HCT116 (cell line): Measurements from ENCODE around the gene ENTPD6. TPM values are rescaled to one million over a fixed set of nuclear protein-coding genes. Genes with fewer than 3 reads are reported as not detected.

Experiments
- ATAC-seq: fragments of 200-7000 bp; cut with Tn5 transposase; 2 replicates; pipeline ENCODE4 v1.9.1; 2020; ENCODE audit warnings: mild to moderate bottlenecking, moderate library complexity
- BruUV-seq: library from RNA; stranded (reverse); fragments of 400-500 nt; replicated peaks from 2 replicates; lab custom pipeline; 2021; lab: Mats Ljungman, UMichigan
- CTCF ChIA-PET: fragments of 300-600 bp; sonication (Branson Sonifier 250); formaldehyde crosslinking; loops from one replicate; lab custom pipeline; 2021; ENCODE audit warnings: antibody characterized with exemption; lab: Charles Lee
- POLR2A ChIA-PET: fragments of 300-600, 350-600 bp; sonication (Branson Sonifier 250); formaldehyde crosslinking; loops from one replicate; lab custom pipeline; 2021; ENCODE audit warnings: antibody characterized with exemption; lab: Charles Lee
- RAD21 ChIA-PET, 2 experiments: fragments of 300-600 bp; sonication (Branson Sonifier 250); formaldehyde crosslinking; loops; one replicate each; lab custom pipeline; 2023; ENCODE audit warnings: low total read pairs in 2 of 2; ENCODE audit not compliant: uncharacterized antibody in 2 of 2, unreplicated experiment in 2 of 2, low non-redundant PET in 1 of 2; lab: Charles Lee
- DNase-seq: peaks from one replicate; pipeline ENCODE4 v3.0.0-alpha.2; 2010; ENCODE audit warnings: low read depth, low spot score
- H2AFZ ChIP-seq: fragments of 200-600 bp; shearing (Covaris generic), sonication (generic); 2 replicates; pipeline ENCODE4 v1.6.1; 2017; ENCODE audit warnings: low read depth, mixed run types, mixed read lengths, antibody characterized with exemption, low read length; ENCODE audit not compliant: poor library complexity, severe bottlenecking
- H3K27ac ChIP-seq: 2 replicates; pipeline ENCODE4 v1.5.1; 2012; ENCODE audit warnings: low read depth, low read length
- H3K27me3 ChIP-seq: fragments of 200-600 bp; sonication (generic); 2 replicates; pipeline ENCODE4 v1.6.1; 2016; ENCODE audit warnings: mixed run types, low read length, mixed read lengths; ENCODE audit not compliant: insufficient read depth
- H3K36me3 ChIP-seq, 2 experiments: fragments of 200-500 bp in 1 of 2; fragments of 200-600 bp in 1 of 2; sonication (Bioruptor generic) in 1 of 2; sonication (generic) in 1 of 2; 2 replicates each; pipeline versions ENCODE4 v1.5.1 to v1.6.1; 2014 to 2016; ENCODE audit warnings: low read length in 2 of 2, inconsistent platforms in 1 of 2, mixed read lengths in 1 of 2, mixed run types in 1 of 2; ENCODE audit not compliant: insufficient read depth in 2 of 2, control insufficient read depth in 1 of 2
- H3K4me1 ChIP-seq, 2 experiments: fragments of 200-600 bp in 1 of 2; sonication (generic) in 1 of 2; 2 replicates each; pipeline versions ENCODE4 v1.5.1 to v1.6.1; 2012 to 2017; ENCODE audit warnings: low read length in 2 of 2, inconsistent platforms in 1 of 2, mild to moderate bottlenecking in 1 of 2, mixed read lengths in 1 of 2, mixed run types in 1 of 2, moderate library complexity in 1 of 2; ENCODE audit not compliant: insufficient read depth in 2 of 2, control insufficient read depth in 1 of 2
- H3K4me2 ChIP-seq: fragments of 200-600 bp; sonication (generic); 2 replicates; pipeline ENCODE4 v1.6.1; 2017; ENCODE audit warnings: mixed run types, low read length, mixed read lengths
- H3K4me3 ChIP-seq, 2 experiments: fragments of 200-600 bp in 1 of 2; sonication (generic) in 1 of 2; replicated peaks in 1 of 2; 2 replicates each; pipeline ENCODE4 v1.5.1; 2011 to 2016; ENCODE audit warnings: low read length in 2 of 2, control low read depth in 1 of 2, low read depth in 1 of 2, mild to moderate bottlenecking in 1 of 2, mixed read lengths in 1 of 2, mixed run types in 1 of 2
- H3K79me2 ChIP-seq: fragments of 200-600 bp; sonication (generic); 2 replicates; pipeline ENCODE4 v1.6.1; 2017; ENCODE audit warnings: mild to moderate bottlenecking, mixed run types, low read length, moderate library complexity, mixed read lengths; ENCODE audit not compliant: insufficient read depth
- H3K9ac ChIP-seq: fragments of 200-600 bp; sonication (generic); 2 replicates; pipeline ENCODE4 v1.6.1; 2016; ENCODE audit warnings: low read length, mixed read lengths
- H3K9me2 ChIP-seq: fragments of 200-600 bp; sonication (generic), shearing (Covaris generic); 2 replicates; pipeline ENCODE4 v1.6.1; 2017; ENCODE audit warnings: mixed run types, mild to moderate bottlenecking, moderate library complexity; ENCODE audit not compliant: insufficient read depth
- H3K9me3 ChIP-seq, 2 experiments: fragments of 200-500 bp in 1 of 2; fragments of 200-600 bp in 1 of 2; sonication (Bioruptor generic) in 1 of 2; sonication (generic) in 1 of 2; 2 replicates each; pipeline ENCODE4 v1.6.1; 2014 to 2017; ENCODE audit warnings: low read length in 2 of 2, mixed read lengths in 2 of 2, inconsistent platforms in 1 of 2, low read depth in 1 of 2, mild to moderate bottlenecking in 1 of 2, mixed run types in 1 of 2, moderate library complexity in 1 of 2; ENCODE audit not compliant: control insufficient read depth in 1 of 2, insufficient read depth in 1 of 2
- H4K20me1 ChIP-seq: fragments of 200-600 bp; sonication (generic), shearing (Covaris generic); 2 replicates; pipeline ENCODE4 v1.6.1; 2017; ENCODE audit warnings: mixed run types, mild to moderate bottlenecking, moderate library complexity; ENCODE audit not compliant: insufficient read depth
- CEBPB ChIP-seq: IDR thresholded peaks from 2 replicates; pipeline ENCODE4 v1.6.1; 2012; ENCODE audit warnings: low read depth
- CTCF ChIP-seq, 3 experiments: fragments of 200-600 bp in 1 of 3; sonication (generic) in 1 of 3; IDR thresholded peaks in 2 of 3; conservative IDR thresholded peaks in 1 of 3; 2 replicates each; pipeline ENCODE4 v1.5.1; 2012 to 2017; ENCODE audit warnings: low read depth in 2 of 3, low read length in 2 of 3, antibody characterized with exemption in 1 of 3, borderline replicate concordance in 1 of 3, control low read depth in 1 of 3, mild to moderate bottlenecking in 1 of 3, mixed read lengths in 1 of 3, mixed run types in 1 of 3, moderate library complexity in 1 of 3; ENCODE audit not compliant: insufficient read depth in 1 of 3
- EGR1 ChIP-seq: IDR thresholded peaks from 2 replicates; pipeline ENCODE4 v1.6.1; 2012; ENCODE audit warnings: low read depth
- ELF1 ChIP-seq: IDR thresholded peaks from 2 replicates; pipeline ENCODE4 v1.6.1; 2012; ENCODE audit warnings: low read depth, borderline replicate concordance
- EZH2phosphoT487 ChIP-seq: fragments of 200-600 bp; IDR thresholded peaks from 2 replicates; pipeline ENCODE4 v1.6.1; 2018; ENCODE audit warnings: antibody characterized with exemption, borderline replicate concordance
- JUND ChIP-seq: IDR thresholded peaks from 2 replicates; pipeline ENCODE4 v1.6.1; 2012
- POLR2AphosphoS5 ChIP-seq: IDR thresholded peaks from 2 replicates; pipeline ENCODE4 v1.6.1; 2011; ENCODE audit warnings: mild to moderate bottlenecking, low read depth, low read length, moderate library complexity
- RAD21 ChIP-seq: IDR thresholded peaks from 2 replicates; pipeline ENCODE4 v1.6.1; 2012; ENCODE audit warnings: low read depth, mild to moderate bottlenecking
- REST ChIP-seq: IDR thresholded peaks from 2 replicates; pipeline ENCODE4 v1.6.1; 2012; ENCODE audit warnings: low read depth
- SIN3A ChIP-seq: IDR thresholded peaks from 2 replicates; pipeline ENCODE4 v1.6.1; 2012; ENCODE audit warnings: low read depth
- SRF ChIP-seq: IDR thresholded peaks from 2 replicates; pipeline ENCODE4 v1.6.1; 2012; ENCODE audit warnings: low read depth
- ZBTB33 ChIP-seq: IDR thresholded peaks from 2 replicates; pipeline ENCODE4 v1.6.1; 2011; ENCODE audit warnings: mild to moderate bottlenecking, low read length, moderate library complexity; ENCODE audit not compliant: insufficient replicate concordance; ENCODE audit errors: extremely low read depth
- ZNF274 ChIP-seq: fragments of 200-500 bp; sonication (Bioruptor generic); IDR thresholded peaks from 2 replicates; pipeline ENCODE4 v1.6.1; 2014; ENCODE audit warnings: mild to moderate bottlenecking, low read depth, low read length, inconsistent platforms
- intact Hi-C: fragments of 100-400 bp; cut with micrococcal nuclease; formaldehyde crosslinking; loops from 2 replicates; pipeline ENCODE4 v1.10.0; 2022
- total RNA-seq: library from RNA; stranded (reverse); gene quantifications from one replicate; pipeline ENCODE4 v1.2.1, GENCODE V29; 2021; ENCODE audit not compliant: unreplicated experiment
- TF ChIP-seq, protein P1 (sequence below): IDR thresholded peaks from 2 replicates; pipeline ENCODE4 v1.6.1; 2012
- TF ChIP-seq, protein P2 (sequence below): IDR thresholded peaks from 2 replicates; pipeline ENCODE4 v1.6.1; 2012

Gene ENTPD6
- total RNA-seq, 1 experiment from 2014 or later = 89.2 TPM

DNA sequence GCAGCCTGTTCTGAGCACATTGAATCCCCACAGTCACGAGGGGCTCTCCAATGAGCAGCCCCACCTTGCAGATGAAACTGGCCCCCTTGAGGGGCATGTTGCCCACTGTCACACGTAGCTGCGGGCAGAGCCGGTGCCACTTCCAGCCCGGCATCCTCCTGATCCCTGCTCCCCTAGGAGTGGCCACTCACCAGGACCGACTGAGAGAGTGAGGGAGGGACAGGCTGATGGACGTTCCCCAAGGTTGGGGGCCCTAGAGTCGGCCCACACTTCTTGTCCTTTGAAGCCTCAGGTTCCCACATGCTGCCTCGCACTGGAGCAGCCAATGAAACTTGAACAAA lies 10.5 kb downstream of the ENTPD6 start:
- DNase-seq = no peak
- H3K9ac ChIP-seq = no peak overlapping the region
- intact Hi-C loops = no loop called here
- no peaks in the 10 kb centered on the region for H3K9me3 ChIP-seq
- peaks cover 59% of the 10 kb centered on the region for H3K79me2 ChIP-seq
- peaks cover 0 to 3% of the 10 kb centered on the region in 2 experiments; a peak in 1 of 4 replicates for H3K4me1 ChIP-seq
- no TSS peak for BruUV-seq
- no peak overlapping the region for H3K4me2 ChIP-seq
- ChIA-PET RAD21 (no interaction called here), POLR2A (no interaction called here), CTCF (no interaction called here)
- H3K27ac ChIP-seq = no peak overlapping the region
- no peaks in the 10 kb centered on the region for H3K9me2 ChIP-seq
- no peak for TF ChIP-seq EGR1
- no peak for TF ChIP-seq POLR2AphosphoS5
- no peak for TF ChIP-seq JUND
- no peak for TF ChIP-seq ELF1
- TF ChIP-seq CEBPB = no peak
- no peak for TF ChIP-seq RAD21
- TF ChIP-seq REST = no peak
- no peak for TF ChIP-seq SIN3A
- TF ChIP-seq SRF = no peak
- TF ChIP-seq, protein P1, sequence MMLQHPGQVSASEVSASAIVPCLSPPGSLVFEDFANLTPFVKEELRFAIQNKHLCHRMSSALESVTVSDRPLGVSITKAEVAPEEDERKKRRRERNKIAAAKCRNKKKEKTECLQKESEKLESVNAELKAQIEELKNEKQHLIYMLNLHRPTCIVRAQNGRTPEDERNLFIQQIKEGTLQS = no peak
- TF ChIP-seq ZBTB33 = no peak
- TF ChIP-seq CTCF (IDR thresholded peaks at IDR 0.05 in 2 of 3, conservative IDR thresholded peaks at IDR 0.05 in 1 of 3; ENCODE audit: borderline replicate concordance in 1 of 3, insufficient read depth in 1 of 3, low read depth in 2 of 3, low read length in 2 of 3) = no peak
- TF ChIP-seq EZH2phosphoT487 = no peak
- no peak for TF ChIP-seq ZNF274
- TF ChIP-seq, protein P2, sequence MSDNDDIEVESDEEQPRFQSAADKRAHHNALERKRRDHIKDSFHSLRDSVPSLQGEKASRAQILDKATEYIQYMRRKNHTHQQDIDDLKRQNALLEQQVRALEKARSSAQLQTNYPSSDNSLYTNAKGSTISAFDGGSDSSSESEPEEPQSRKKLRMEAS = no peak
- H3K36me3 ChIP-seq = peaks cover 1 to 2% of the 10 kb centered on the region in 2 experiments; a peak in 2 of 4 replicates
- ATAC-seq = no peak
- no peak overlapping the region for H2AFZ ChIP-seq
- H3K27me3 ChIP-seq = no peaks in the 10 kb centered on the region
- H3K4me3 ChIP-seq = no peak overlapping the region
- H4K20me1 ChIP-seq = no peaks in the 10 kb centered on the region
